Activated T-helper 17 cell treated with anti-CD3 and anti-CD28 coated beads, Interleukin-2, amount 50 U/mL, for 72 hours (primary cell): ENCODE results near the gene AUTS2. TPM values are rescaled to one million over a fixed set of nuclear protein-coding genes. Genes with fewer than 3 reads are reported as not detected.

Experiments
- ATAC-seq: fragments of 150-1000 bp; cut with Tn5 transposase; replicated peaks from 2 replicates; pipeline ENCODE4 v1.10.0; 2021; ENCODE audit warnings: mild to moderate bottlenecking, moderate library complexity
- H3K27ac Mint-ChIP-seq: one replicate; pipeline ENCODE4 v1.8.0; 2022; ENCODE audit warnings: mixed read lengths
- H3K27me3 Mint-ChIP-seq: one replicate; pipeline ENCODE4 v1.8.0; 2022; ENCODE audit warnings: mixed read lengths
- H3K36me3 Mint-ChIP-seq: one replicate; pipeline ENCODE4 v1.8.0; 2022; ENCODE audit warnings: low read depth, mild to moderate bottlenecking, mixed read lengths
- H3K4me1 Mint-ChIP-seq: one replicate; pipeline ENCODE4 v1.8.0; 2022; ENCODE audit warnings: mixed read lengths
- H3K4me3 Mint-ChIP-seq: one replicate; pipeline ENCODE4 v1.8.0; 2022; ENCODE audit warnings: mild to moderate bottlenecking, mixed read lengths
- H3K9me3 Mint-ChIP-seq: one replicate; pipeline ENCODE4 v1.8.0; 2022; ENCODE audit warnings: mixed read lengths
- total RNA-seq, 2 donors: library from RNA; stranded (reverse); gene quantifications; one replicate each; pipeline ENCODE4 v1.2.3, GENCODE V29; 2022

Gene AUTS2
- total RNA-seq, 2 donors from 2014 or later = 20.1 to 39.9 TPM

GRCh38 chr7:69898189-69898588, 299.9 kb downstream of the AUTS2 start:
- Mint-ChIP-seq H3K36me3 (no peaks in the 10 kb centered on the region), H3K9me3 (peaks cover 4% of the 10 kb centered on the region), H3K4me3 (no peak overlapping the region), H3K27me3 (no peaks in the 10 kb centered on the region), H3K4me1 (no peaks in the 10 kb centered on the region), H3K27ac (no peak overlapping the region)
- no peak for ATAC-seq

DNA sequence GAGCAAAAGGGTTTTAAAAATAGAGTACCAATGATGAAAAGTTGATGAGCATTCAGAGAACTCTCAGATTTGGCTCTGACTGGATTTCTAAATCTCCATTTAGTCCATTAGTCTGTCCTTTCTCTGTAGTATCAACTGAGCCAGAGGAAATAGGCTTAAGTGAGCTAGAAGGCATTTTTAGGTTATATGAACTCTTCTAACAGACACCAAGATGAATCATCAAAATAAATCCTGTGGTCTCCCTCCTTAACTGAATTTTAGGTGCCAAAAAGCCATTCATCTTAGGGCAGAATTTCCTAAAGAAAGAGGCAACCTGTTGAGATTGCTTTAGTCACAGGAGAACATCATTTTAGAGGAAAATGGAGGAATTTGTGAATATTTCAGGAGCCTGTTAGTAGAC, 305.1 kb downstream of the AUTS2 start:
- H3K27me3 Mint-ChIP-seq = no peaks in the 10 kb centered on the region
- no peaks in the 10 kb centered on the region for H3K4me1 Mint-ChIP-seq
- no peak for ATAC-seq
- no peak overlapping the region for H3K4me3 Mint-ChIP-seq
- no peaks in the 10 kb centered on the region for H3K36me3 Mint-ChIP-seq
- no peak overlapping the region for H3K27ac Mint-ChIP-seq
- peaks cover 4% of the 10 kb centered on the region for H3K9me3 Mint-ChIP-seq

DNA sequence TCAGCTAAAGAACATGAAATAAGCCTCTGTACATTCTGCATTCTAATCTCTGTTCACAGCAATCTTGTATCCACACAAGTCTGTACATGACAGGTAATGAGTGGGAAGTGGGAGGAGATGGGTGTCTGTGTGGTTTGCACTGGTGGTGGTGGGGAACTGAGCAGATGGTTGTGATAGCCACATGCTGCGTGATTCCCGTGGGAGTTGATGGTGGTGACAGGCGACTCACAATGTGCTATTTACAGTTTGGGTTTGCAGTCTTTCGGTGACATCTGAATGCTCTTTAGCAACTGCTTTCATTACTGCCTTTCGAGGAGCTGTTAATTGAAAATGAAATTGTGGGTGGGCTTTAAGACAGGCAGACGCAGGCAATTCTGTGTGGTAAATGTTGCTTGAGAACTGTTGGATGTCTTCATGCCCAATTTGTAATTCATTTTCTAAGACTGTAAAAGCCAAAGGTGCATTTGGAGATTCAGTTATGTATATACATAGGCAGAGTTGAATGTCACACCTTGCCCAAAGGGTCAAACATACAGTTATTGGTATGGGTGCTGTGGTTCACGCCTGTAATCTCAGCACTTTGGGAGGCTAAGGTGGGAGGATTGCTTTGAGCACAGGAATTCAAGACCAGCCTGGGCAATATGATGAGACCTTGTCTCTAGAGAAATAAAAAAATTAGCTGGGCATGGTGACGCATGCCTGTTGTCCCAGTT, 308.2 kb downstream of the AUTS2 start:
- no peaks in the 10 kb centered on the region for H3K4me1 Mint-ChIP-seq
- no peak overlapping the region for H3K27ac Mint-ChIP-seq
- no peaks in the 10 kb centered on the region for H3K27me3 Mint-ChIP-seq
- no peaks in the 10 kb centered on the region for H3K36me3 Mint-ChIP-seq
- no peak for ATAC-seq
- no peak overlapping the region for H3K4me3 Mint-ChIP-seq
- no peaks in the 10 kb centered on the region for H3K9me3 Mint-ChIP-seq

DNA sequence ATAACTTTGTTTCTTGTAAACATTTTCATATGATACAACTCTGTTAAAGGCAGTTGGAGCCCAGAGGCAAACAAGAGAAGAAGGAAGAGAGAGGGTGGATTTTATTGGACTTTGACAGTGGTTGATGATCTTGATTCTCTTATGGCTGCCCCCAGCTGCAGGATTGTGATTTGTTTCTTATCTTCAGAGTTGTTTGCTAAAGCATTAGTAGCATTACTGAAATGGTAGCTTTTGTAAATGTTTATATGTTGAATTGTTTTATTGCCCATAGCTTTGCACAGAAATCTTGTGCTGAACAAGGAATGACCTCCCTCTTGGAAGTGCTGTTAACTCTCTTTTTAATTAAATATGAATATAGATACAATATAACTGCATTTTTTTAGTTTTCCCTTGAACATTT, 309.4 kb downstream of the AUTS2 start:
- ATAC-seq = no peak
- Mint-ChIP-seq H3K36me3 (no peaks in the 10 kb centered on the region), H3K9me3 (no peaks in the 10 kb centered on the region), H3K27ac (no peak overlapping the region), H3K4me3 (no peak overlapping the region), H3K4me1 (no peaks in the 10 kb centered on the region), H3K27me3 (no peaks in the 10 kb centered on the region)

GRCh38 chr7:69908454-69908853, 310.2 kb downstream of the AUTS2 start:
- ATAC-seq = no peak
- Mint-ChIP-seq H3K27ac (no peak overlapping the region), H3K36me3 (no peaks in the 10 kb centered on the region), H3K4me3 (no peak overlapping the region), H3K27me3 (no peaks in the 10 kb centered on the region), H3K4me1 (no peaks in the 10 kb centered on the region), H3K9me3 (no peaks in the 10 kb centered on the region)

- H3K9me3 Mint-ChIP-seq = no peaks in the 10 kb centered on the region
- no peaks in the 10 kb centered on the region for H3K4me1 Mint-ChIP-seq
- no peak overlapping the region for H3K4me3 Mint-ChIP-seq
- no peak overlapping the region for H3K27ac Mint-ChIP-seq
- no peaks in the 10 kb centered on the region for H3K27me3 Mint-ChIP-seq
- H3K36me3 Mint-ChIP-seq = no peaks in the 10 kb centered on the region
- no peak for ATAC-seq
Measured at GRCh38 chr7:69910150-69910549, 311.9 kb downstream of the AUTS2 start.

GRCh38 chr7:69911337-69911736, 313.1 kb downstream of the AUTS2 start:
- Mint-ChIP-seq H3K4me1 (no peaks in the 10 kb centered on the region), H3K36me3 (no peaks in the 10 kb centered on the region), H3K4me3 (no peak overlapping the region), H3K27me3 (no peaks in the 10 kb centered on the region), H3K27ac (no peak overlapping the region), H3K9me3 (no peaks in the 10 kb centered on the region)
- no peak for ATAC-seq

DNA sequence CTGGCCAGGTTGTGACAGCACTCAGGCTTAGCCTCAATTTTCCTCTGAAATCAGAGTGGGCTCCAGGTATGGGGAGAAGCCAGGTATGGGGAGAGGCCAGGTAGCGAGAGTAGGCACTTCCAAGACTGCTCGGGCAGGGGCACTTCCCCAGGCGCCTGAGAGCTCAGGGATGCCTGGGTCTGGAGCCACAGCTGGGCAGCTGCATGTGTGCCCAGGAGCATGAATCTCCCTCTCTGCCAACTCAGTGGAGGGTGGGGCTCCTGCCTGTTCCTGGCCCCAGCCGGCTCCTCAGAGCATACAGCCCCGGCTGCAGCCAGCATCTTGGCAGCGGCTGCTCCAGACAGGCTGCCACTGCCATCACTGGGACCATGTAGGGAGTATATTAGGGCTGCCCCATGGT, 313.9 kb downstream of the AUTS2 start:
- Mint-ChIP-seq H3K4me3 (no peak overlapping the region), H3K36me3 (no peaks in the 10 kb centered on the region), H3K27ac (no peak overlapping the region), H3K4me1 (no peaks in the 10 kb centered on the region), H3K27me3 (no peaks in the 10 kb centered on the region), H3K9me3 (no peaks in the 10 kb centered on the region)
- ATAC-seq = no peak

DNA sequence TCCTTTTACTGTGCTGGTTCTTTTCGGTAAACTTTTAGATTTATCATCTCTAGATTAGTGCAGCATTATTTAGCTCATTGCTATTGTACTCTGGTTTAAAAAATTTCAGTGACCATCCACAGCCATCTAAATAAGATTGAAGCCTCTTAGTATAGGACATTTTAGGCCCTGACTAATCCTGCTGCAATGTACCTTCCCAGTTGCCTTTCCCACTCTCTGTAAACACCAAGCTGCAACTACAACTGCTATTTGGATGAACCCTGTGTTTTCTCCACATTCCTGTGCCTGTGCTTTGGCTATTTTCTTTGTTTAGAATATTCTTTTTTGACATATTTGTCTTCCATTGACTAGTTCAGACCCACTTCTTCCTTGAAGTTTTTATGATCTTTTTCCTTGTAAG, 314.6 kb downstream of the AUTS2 start:
- no peak for ATAC-seq
- no peak overlapping the region for H3K4me3 Mint-ChIP-seq
- H3K9me3 Mint-ChIP-seq = no peaks in the 10 kb centered on the region
- no peak overlapping the region for H3K27ac Mint-ChIP-seq
- no peaks in the 10 kb centered on the region for H3K4me1 Mint-ChIP-seq
- H3K36me3 Mint-ChIP-seq = no peaks in the 10 kb centered on the region
- H3K27me3 Mint-ChIP-seq = no peaks in the 10 kb centered on the region

- Mint-ChIP-seq H3K27me3 (no peaks in the 10 kb centered on the region), H3K27ac (no peak overlapping the region), H3K4me3 (no peak overlapping the region), H3K4me1 (no peaks in the 10 kb centered on the region), H3K36me3 (no peaks in the 10 kb centered on the region), H3K9me3 (no peaks in the 10 kb centered on the region)
- no peak for ATAC-seq
Measured at GRCh38 chr7:69919426-69920111, 321.3 kb downstream of the AUTS2 start.

DNA sequence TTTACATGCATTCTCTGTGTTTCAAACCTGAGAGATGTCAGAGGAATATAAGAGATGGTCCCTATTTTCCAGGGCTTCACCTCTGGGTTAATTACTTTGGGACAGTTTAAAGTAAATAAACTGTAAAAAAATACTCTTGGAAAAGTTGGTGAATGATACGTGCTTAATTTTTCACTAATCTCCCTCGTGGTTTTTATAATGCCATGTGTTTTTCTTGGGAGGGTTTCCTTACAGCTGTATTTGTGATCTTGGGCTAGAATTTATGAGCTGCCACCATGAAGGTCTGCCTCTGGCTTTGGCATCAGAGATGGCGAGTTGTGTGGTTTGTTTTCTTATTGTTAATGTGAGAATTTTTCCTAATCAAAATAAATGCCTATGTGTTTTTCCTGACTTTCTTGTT, 322.5 kb downstream of the AUTS2 start:
- Mint-ChIP-seq H3K27me3 (no peaks in the 10 kb centered on the region), H3K4me3 (no peak overlapping the region), H3K9me3 (peaks cover 6% of the 10 kb centered on the region), H3K36me3 (no peaks in the 10 kb centered on the region), H3K27ac (no peak overlapping the region), H3K4me1 (no peaks in the 10 kb centered on the region)
- no peak for ATAC-seq

DNA sequence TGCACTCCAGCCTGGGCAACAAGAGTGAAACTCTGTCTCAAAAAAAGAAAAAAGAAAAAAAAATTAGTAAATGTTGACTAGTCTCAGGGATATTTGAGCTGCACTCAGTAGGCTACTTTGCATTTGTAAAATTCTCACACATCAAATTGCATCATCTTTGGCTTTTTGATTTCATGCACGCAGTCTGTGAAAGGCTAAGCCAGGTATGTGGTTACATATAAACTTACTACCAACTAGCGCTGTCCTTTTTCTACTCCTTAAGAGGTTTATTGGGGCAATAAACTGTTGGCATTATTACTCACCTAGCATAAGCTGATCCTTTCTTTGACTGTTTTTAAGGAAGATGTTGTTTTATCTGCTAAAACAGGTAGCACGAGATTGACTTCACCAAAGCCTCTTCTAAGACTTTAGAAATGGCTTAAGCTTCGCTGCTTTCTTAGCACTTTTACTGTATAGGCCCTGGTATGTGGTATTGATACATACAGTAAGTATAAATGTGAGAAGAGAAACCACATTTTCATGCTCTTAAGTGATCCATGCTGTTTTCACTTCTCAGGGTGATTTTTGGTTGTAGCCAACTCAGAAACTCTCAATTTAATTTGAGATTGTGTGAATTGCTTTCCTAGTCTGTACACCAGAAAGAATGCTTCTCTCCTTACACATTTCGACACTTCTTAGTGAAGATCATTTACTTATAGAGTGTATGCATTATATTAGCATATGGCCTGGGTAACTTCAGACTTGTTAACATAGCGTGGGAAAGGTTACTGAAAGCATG, 323.9 kb downstream of the AUTS2 start:
- H3K27me3 Mint-ChIP-seq = no peaks in the 10 kb centered on the region
- no peak for ATAC-seq
- H3K36me3 Mint-ChIP-seq = no peaks in the 10 kb centered on the region
- H3K4me3 Mint-ChIP-seq = no peak overlapping the region
- peaks cover 9% of the 10 kb centered on the region for H3K9me3 Mint-ChIP-seq
- H3K27ac Mint-ChIP-seq = no peak overlapping the region
- no peaks in the 10 kb centered on the region for H3K4me1 Mint-ChIP-seq

GRCh38 chr7:69927461-69927860, 329.2 kb downstream of the AUTS2 start:
- no peaks in the 10 kb centered on the region for H3K27me3 Mint-ChIP-seq

GRCh38 chr7:69928621-69929020, 330.3 kb downstream of the AUTS2 start:
- Mint-ChIP-seq H3K36me3 (no peaks in the 10 kb centered on the region), H3K27me3 (no peaks in the 10 kb centered on the region), H3K4me1 (no peaks in the 10 kb centered on the region), H3K27ac (no peak overlapping the region), H3K9me3 (peaks cover 9% of the 10 kb centered on the region), H3K4me3 (no peak overlapping the region)
- no peak for ATAC-seq

More at GRCh38 chr7:69927461-69927860, 329.2 kb downstream of the AUTS2 start:
- H3K27ac Mint-ChIP-seq = no peak overlapping the region
- ATAC-seq = no peak
- peaks cover 9% of the 10 kb centered on the region for H3K9me3 Mint-ChIP-seq
- no peaks in the 10 kb centered on the region for H3K4me1 Mint-ChIP-seq
- no peaks in the 10 kb centered on the region for H3K36me3 Mint-ChIP-seq
- no peak overlapping the region for H3K4me3 Mint-ChIP-seq

DNA sequence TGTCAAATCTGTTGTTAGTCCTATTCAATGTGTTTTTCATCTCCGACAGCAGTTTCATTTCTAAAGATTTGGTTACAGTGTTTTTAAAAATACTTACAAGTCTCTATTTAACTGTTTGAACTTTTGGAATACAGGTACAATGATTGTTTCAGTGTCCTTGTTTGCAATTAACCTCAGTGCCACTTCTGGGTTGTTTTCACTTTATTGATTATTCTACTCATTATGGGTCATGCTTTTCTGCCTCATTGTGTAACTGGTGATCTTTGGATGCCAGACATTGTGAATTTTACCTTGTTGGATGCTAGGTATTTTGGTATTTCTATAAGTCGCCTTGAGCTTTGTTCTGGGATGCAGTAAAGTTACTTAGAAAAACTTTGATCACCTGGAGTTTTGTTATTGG, 331.3 kb downstream of the AUTS2 start:
- ATAC-seq = no peak
- Mint-ChIP-seq H3K27me3 (no peaks in the 10 kb centered on the region), H3K4me1 (no peaks in the 10 kb centered on the region)

More for the DNA sequence above, 331.3 kb downstream of the AUTS2 start:
- Mint-ChIP-seq H3K36me3 (no peaks in the 10 kb centered on the region), H3K27ac (no peak overlapping the region), H3K4me3 (no peak overlapping the region), H3K9me3 (peaks cover 9% of the 10 kb centered on the region)
